Gastrocnemius medialis (tissue), 4 donors: ENCODE measurements around the gene CLIC1.

Source experiments
- CTCF ChIP-seq, 5 experiments: fragments of 450-650 bp in 3 of 5; fragments of 200-600 bp in 2 of 5; sonication (generic) in 2 of 5; IDR thresholded peaks in 4 of 5; conservative IDR thresholded peaks in 1 of 5; 1 replicate in 4 of 5; 2 replicates in 1 of 5; pipeline ENCODE4 v1.5.1; 2016 to 2019; ENCODE audit warnings: antibody characterized with exemption in 5 of 5, mild to moderate bottlenecking in 3 of 5, moderate library complexity in 3 of 5
- POLR2A ChIP-seq, 2 donors: fragments of 450-650 bp; IDR thresholded peaks; one replicate each; pipeline ENCODE4 v1.6.1; 2017; ENCODE audit warnings: antibody characterized with exemption in 2 of 2, mild to moderate bottlenecking in 2 of 2, moderate library complexity in 2 of 2

DNA sequence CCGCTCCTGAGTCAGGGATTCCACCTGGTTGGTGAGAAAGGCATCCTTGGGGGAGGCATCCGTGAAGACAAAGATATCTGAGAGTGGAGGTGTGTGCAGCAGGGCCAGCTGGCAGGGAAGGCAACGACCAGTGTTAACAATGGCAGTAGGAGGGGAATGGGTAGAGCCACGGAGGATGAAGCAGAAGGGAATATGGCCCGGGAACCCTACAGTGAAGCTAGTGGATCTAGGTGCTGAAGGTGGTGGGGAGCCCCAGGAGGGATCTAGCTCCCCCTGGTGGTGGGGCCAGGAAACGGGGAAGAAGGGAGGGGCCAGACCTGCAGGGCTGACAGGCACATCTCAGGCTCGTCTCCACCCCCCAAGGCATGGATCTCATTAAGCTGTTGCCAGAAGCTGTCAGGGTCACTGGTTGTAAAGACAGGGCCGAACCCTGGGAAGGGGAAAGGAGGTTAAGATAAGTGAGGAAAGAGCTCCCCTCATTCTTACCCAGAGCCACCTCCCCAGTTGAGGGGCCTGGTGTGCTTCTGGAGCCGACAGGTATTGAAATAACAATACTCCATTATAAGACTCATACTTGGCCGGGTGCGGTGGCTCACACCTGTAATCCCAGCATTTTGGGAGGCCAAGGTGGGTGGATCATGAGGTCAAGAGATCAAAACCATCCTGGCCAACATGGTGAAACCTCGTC, 33.5 kb upstream of the CLIC1 start:
- peak; percentile 66 to 89 (median 83) for TF ChIP-seq CTCF (IDR thresholded peaks at IDR 0.05 in 4 of 5, conservative IDR thresholded peaks at IDR 0.05 in 1 of 5)
- TF ChIP-seq POLR2A (IDR thresholded peaks at IDR 0.05) = no peak
